Mesenchymal stem cell (in vitro differentiated cells and primary cell): ENCODE data around the gene SMYD1.

Source experiments
- DNase-seq: peaks from one replicate; pipeline ENCODE4 v3.0.0-alpha.2; 2013
- H2AFZ ChIP-seq: one replicate; pipeline ENCODE4 v1.6.1; 2013; ENCODE audit warnings: low read depth, mild to moderate bottlenecking, control low read depth, inconsistent platforms, low read length, moderate library complexity
- H2AK5ac ChIP-seq: 2 replicates; pipeline ENCODE4 v1.6.1; 2013; ENCODE audit warnings: low read length, moderate library complexity, mild to moderate bottlenecking, inconsistent platforms; ENCODE audit not compliant: severe bottlenecking
- H2BK120ac ChIP-seq: one replicate; pipeline ENCODE4 v1.6.1; 2013; ENCODE audit warnings: low read depth, mild to moderate bottlenecking, inconsistent platforms, low read length, moderate library complexity
- H2BK12ac ChIP-seq, 2 experiments: one replicate each; pipeline ENCODE4 v1.6.1; 2013; ENCODE audit warnings: inconsistent platforms in 2 of 2, low read length in 2 of 2, mild to moderate bottlenecking in 2 of 2, moderate library complexity in 2 of 2, control low read depth in 1 of 2
- H2BK15ac ChIP-seq: one replicate; pipeline ENCODE4 v1.6.1; 2013; ENCODE audit warnings: mild to moderate bottlenecking, low read depth, inconsistent platforms; ENCODE audit not compliant: poor library complexity, severe bottlenecking
- H2BK5ac ChIP-seq: 2 replicates; pipeline ENCODE4 v1.6.1; 2013; ENCODE audit warnings: low read depth, mild to moderate bottlenecking, low read length, control low read depth, inconsistent platforms; ENCODE audit not compliant: poor library complexity, severe bottlenecking
- H3K14ac ChIP-seq, 2 experiments: one replicate each; pipeline ENCODE4 v1.6.1; 2013; ENCODE audit warnings: inconsistent platforms in 2 of 2, low read length in 2 of 2, control low read depth in 1 of 2, mild to moderate bottlenecking in 1 of 2, moderate library complexity in 1 of 2
- H3K18ac ChIP-seq, 2 experiments: one replicate each; pipeline ENCODE4 v1.6.1; 2013; ENCODE audit warnings: inconsistent platforms in 2 of 2, low read length in 2 of 2, control low read depth in 1 of 2, low read depth in 1 of 2, mild to moderate bottlenecking in 1 of 2
- H3K23ac ChIP-seq, 2 experiments: one replicate each; pipeline ENCODE4 v1.6.1; 2013; ENCODE audit warnings: inconsistent platforms in 2 of 2, low read length in 2 of 2, mild to moderate bottlenecking in 2 of 2, moderate library complexity in 2 of 2, control low read depth in 1 of 2
- H3K27ac ChIP-seq: 2 replicates; pipeline ENCODE4 v1.5.1; 2013; ENCODE audit warnings: mild to moderate bottlenecking, moderate library complexity, low read length, control low read depth, inconsistent platforms; ENCODE audit not compliant: poor library complexity, severe bottlenecking
- H3K27me3 ChIP-seq, 2 experiments: 2 replicates each; pipeline versions ENCODE4 v1.6.1 to v1.7.0; 2013; ENCODE audit warnings: low read length in 2 of 2, mild to moderate bottlenecking in 2 of 2, moderate library complexity in 2 of 2, control low read depth in 1 of 2, inconsistent platforms in 1 of 2; ENCODE audit not compliant: control insufficient read depth in 1 of 2, insufficient read depth in 1 of 2
- H3K36me3 ChIP-seq, 2 experiments: 2 replicates each; pipeline versions ENCODE4 v1.6.1 to v1.7.0; 2013; ENCODE audit warnings: low read length in 2 of 2, control low read depth in 1 of 2, inconsistent platforms in 1 of 2, low read depth in 1 of 2, mild to moderate bottlenecking in 1 of 2; ENCODE audit not compliant: insufficient read depth in 2 of 2, control insufficient read depth in 1 of 2
- H3K4ac ChIP-seq, 2 experiments: one replicate each; pipeline ENCODE4 v1.6.1; 2013; ENCODE audit warnings: inconsistent platforms in 2 of 2, low read length in 2 of 2, mild to moderate bottlenecking in 2 of 2, moderate library complexity in 2 of 2, control low read depth in 1 of 2, low read depth in 1 of 2
- H3K4me1 ChIP-seq: 2 replicates; pipeline ENCODE4 v1.6.1; 2013; ENCODE audit warnings: low read depth, low read length, control low read depth; ENCODE audit not compliant: control insufficient read depth, insufficient read depth
- H3K4me2 ChIP-seq: 2 replicates; pipeline ENCODE4 v1.6.1; 2013; ENCODE audit warnings: low read length, mild to moderate bottlenecking, inconsistent platforms; ENCODE audit not compliant: poor library complexity, severe bottlenecking
- H3K4me3 ChIP-seq, 2 experiments: 2 replicates each; pipeline versions ENCODE4 v1.5.1 to v1.7.0; 2013; ENCODE audit warnings: low read length in 2 of 2, mild to moderate bottlenecking in 2 of 2, control low read depth in 1 of 2, low read depth in 1 of 2; ENCODE audit not compliant: insufficient read depth in 1 of 2
- H3K79me1 ChIP-seq: replicated peaks from 2 replicates; pipeline ENCODE4 v1.6.1; 2013; ENCODE audit warnings: mild to moderate bottlenecking, control low read depth, low read length, inconsistent platforms; ENCODE audit not compliant: poor library complexity, severe bottlenecking
- H3K9ac ChIP-seq: 2 replicates; pipeline ENCODE4 v1.7.0; 2013; ENCODE audit warnings: mild to moderate bottlenecking, low read length, moderate library complexity
- H3K9me3 ChIP-seq: 2 replicates; pipeline ENCODE4 v1.7.0; 2013; ENCODE audit warnings: mild to moderate bottlenecking, low read length; ENCODE audit not compliant: control insufficient read depth
- H4K8ac ChIP-seq: one replicate; pipeline ENCODE4 v1.6.1; 2013; ENCODE audit warnings: inconsistent platforms, mild to moderate bottlenecking, low read length, moderate library complexity
- H4K91ac ChIP-seq: one replicate; pipeline ENCODE4 v1.6.1; 2013; ENCODE audit warnings: mild to moderate bottlenecking, low read length, inconsistent platforms
- WGBS: methylation state at CpG from one replicate; pipeline ENCODE4 v1.1.7; 2013; ENCODE audit warnings: mixed read lengths; 5-methylcytosine and 5-hydroxymethylcytosine counted together

SMYD1 gene

GRCh38 chr2:88133875-88134274 is 66.2 kb downstream of the SMYD1 start:
- H4K8ac ChIP-seq: no peak overlapping the region
- H2AK5ac ChIP-seq: no peak overlapping the region
- H2AFZ ChIP-seq: no peak overlapping the region
- no peak overlapping the region for H2BK5ac ChIP-seq
- H3K4me2 ChIP-seq: no peak overlapping the region
- DNase-seq: no peak
- H3K36me3 ChIP-seq: no peaks in the 10 kb centered on the region
- no peak overlapping the region for H2BK12ac ChIP-seq
- H4K91ac ChIP-seq: no peak overlapping the region
- no peak overlapping the region for H3K4me3 ChIP-seq
- H3K79me1 ChIP-seq: no peaks in the 10 kb centered on the region
- H3K9ac ChIP-seq: no peak overlapping the region
- no peak overlapping the region for H3K27ac ChIP-seq
- no peak overlapping the region for H2BK120ac ChIP-seq
- no peaks in the 10 kb centered on the region for H3K9me3 ChIP-seq
- no peak overlapping the region for H3K23ac ChIP-seq
- H3K27me3 ChIP-seq: peaks cover 17 to 22% of the 10 kb centered on the region in 2 experiments
- peaks cover 2% of the 10 kb centered on the region for H3K4me1 ChIP-seq
- no peak overlapping the region for H3K18ac ChIP-seq
- H2BK15ac ChIP-seq: no peak overlapping the region
- H3K14ac ChIP-seq: no peak overlapping the region
- WGBS: 79% methylated on average over 3 of the region's 3 CpGs
- no peak overlapping the region for H3K4ac ChIP-seq

- Histone ChIP-seq H3K27ac (no peak overlapping the region), H3K4me1 (no peaks in the 10 kb centered on the region), H3K14ac (no peak overlapping the region), H2AK5ac (no peak overlapping the region), H3K79me1 (no peaks in the 10 kb centered on the region), H2BK120ac (no peak overlapping the region), H3K18ac (no peak overlapping the region), H4K8ac (no peak overlapping the region), H3K23ac (no peak overlapping the region), H3K9ac (no peak overlapping the region), H2BK15ac (no peak overlapping the region), H3K36me3 (no peaks in the 10 kb centered on the region), H3K4ac (no peak overlapping the region), H3K4me2 (no peak overlapping the region), H3K9me3 (peaks cover 2% of the 10 kb centered on the region), H2AFZ (no peak overlapping the region), H4K91ac (no peak overlapping the region), H3K4me3 (no peak overlapping the region), H3K27me3 (peaks cover 8 to 16% of the 10 kb centered on the region in 2 experiments), H2BK5ac (no peak overlapping the region), H2BK12ac (no peak overlapping the region)
- DNase-seq: no peak
- 76% methylated on average over 4 of the region's 4 CpGs for whole genome bisulfite sequencing
Observed at GRCh38 chr2:88136817-88137216, 69.2 kb downstream of the SMYD1 start.

- H3K4ac ChIP-seq: no peak overlapping the region
- no peaks in the 10 kb centered on the region for H3K36me3 ChIP-seq
- no peak overlapping the region for H2BK15ac ChIP-seq
- H2AFZ ChIP-seq: no peak overlapping the region
- no peak overlapping the region for H2BK120ac ChIP-seq
- no peak overlapping the region for H3K14ac ChIP-seq
- H3K4me2 ChIP-seq: no peak overlapping the region
- H3K4me3 ChIP-seq: no peak overlapping the region
- H3K27ac ChIP-seq: no peak overlapping the region
- no peak overlapping the region for H3K9ac ChIP-seq
- DNase-seq: no peak
- H3K79me1 ChIP-seq: no peaks in the 10 kb centered on the region
- H3K4me1 ChIP-seq: no peaks in the 10 kb centered on the region
- no peak overlapping the region for H2BK12ac ChIP-seq
- no peak overlapping the region for H3K18ac ChIP-seq
- 89% methylated on average over 4 of the region's 4 CpGs for WGBS
- H3K9me3 ChIP-seq: peaks cover 6% of the 10 kb centered on the region
- H2BK5ac ChIP-seq: no peak overlapping the region
- no peak overlapping the region for H2AK5ac ChIP-seq
- peaks cover 8 to 16% of the 10 kb centered on the region in 2 experiments for H3K27me3 ChIP-seq
- H4K91ac ChIP-seq: no peak overlapping the region
- no peak overlapping the region for H3K23ac ChIP-seq
- no peak overlapping the region for H4K8ac ChIP-seq
Observed at GRCh38 chr2:88137833-88138232, 70.2 kb downstream of the SMYD1 start.

- H3K23ac ChIP-seq: no peak overlapping the region
- no peak overlapping the region for H3K9ac ChIP-seq
- H3K4me1 ChIP-seq: no peaks in the 10 kb centered on the region
- no peak overlapping the region for H3K4ac ChIP-seq
- no peak overlapping the region for H3K4me3 ChIP-seq
- no peak overlapping the region for H4K91ac ChIP-seq
- H3K79me1 ChIP-seq: no peaks in the 10 kb centered on the region
- DNase-seq: no peak
- H2BK15ac ChIP-seq: no peak overlapping the region
- H4K8ac ChIP-seq: no peak overlapping the region
- peaks cover 12 to 16% of the 10 kb centered on the region in 2 experiments for H3K27me3 ChIP-seq
- no peak overlapping the region for H2AFZ ChIP-seq
- peaks cover 11% of the 10 kb centered on the region for H3K9me3 ChIP-seq
- H2BK5ac ChIP-seq: no peak overlapping the region
- no peak overlapping the region for H2AK5ac ChIP-seq
- H3K18ac ChIP-seq: no peak overlapping the region
- no peak overlapping the region for H2BK120ac ChIP-seq
- 75% methylated on average over 1 of the region's 2 CpGs for WGBS
- H2BK12ac ChIP-seq: no peak overlapping the region
- no peak overlapping the region for H3K4me2 ChIP-seq
- H3K27ac ChIP-seq: no peak overlapping the region
- H3K14ac ChIP-seq: no peak overlapping the region
- no peaks in the 10 kb centered on the region for H3K36me3 ChIP-seq
Observed at GRCh38 chr2:88139203-88139702, 71.6 kb downstream of the SMYD1 start.
